LNCAP (cell line): ENCODE data around the gene F11.

Experiments
- CTCF ChIP-seq: fragments of 450-650 bp; IDR thresholded peaks from 2 replicates; pipeline ENCODE4 v1.5.1; 2017; ENCODE audit warnings: mild to moderate bottlenecking

Gene F11

GRCh38 chr4:186227744-186228513 is 38.1 kb upstream of the F11 start:
- no peak for TF ChIP-seq CTCF

GRCh38 chr4:186228514-186228894 is 37.5 kb upstream of the F11 start:
- TF ChIP-seq CTCF: no peak

- TF ChIP-seq CTCF: no peak
These were observed 31.6 kb upstream of the F11 start for GRCh38 chr4:186234367-186234766.

GRCh38 chr4:186236126-186236525 is 29.9 kb upstream of the F11 start:
- no peak for TF ChIP-seq CTCF

- TF ChIP-seq CTCF: no peak
These were observed 25.5 kb upstream of the F11 start for GRCh38 chr4:186240452-186240847.

- TF ChIP-seq CTCF: no peak
These were observed 25.0 kb upstream of the F11 start for GRCh38 chr4:186240848-186241491.

- no peak for TF ChIP-seq CTCF
These were observed 24.4 kb upstream of the F11 start for GRCh38 chr4:186241616-186242015.
